Ascending aorta (tissue), 2 donors: ENCODE data around the gene RIMOC1. TPM values are rescaled to one million over a fixed set of nuclear protein-coding genes. Genes with fewer than 3 reads are reported as not detected.

Experiments used
- DNase-seq, 2 donors: peaks; one replicate each; pipeline ENCODE4 v3.0.0-alpha.2; 2019; ENCODE audit warnings: low spot score in 2 of 2
- H3K27ac ChIP-seq, 2 donors: fragments of 200-600 bp; sonication (generic); one replicate each; pipeline ENCODE4 v1.5.1; 2016 to 2017; ENCODE audit warnings: mild to moderate bottlenecking in 1 of 2
- H3K27me3 ChIP-seq: fragments of 200-600 bp; sonication (generic); one replicate; pipeline ENCODE4 v1.5.1; 2017
- H3K36me3 ChIP-seq, 2 donors: fragments of 200-600 bp; sonication (generic); one replicate each; pipeline ENCODE4 v1.5.1; 2016
- H3K4me1 ChIP-seq, 2 donors: fragments of 200-600 bp; sonication (generic); one replicate each; pipeline ENCODE4 v1.5.1; 2016 to 2017; ENCODE audit warnings: mild to moderate bottlenecking in 1 of 2
- H3K4me3 ChIP-seq, 2 donors: fragments of 200-600 bp; sonication (generic); one replicate each; pipeline ENCODE4 v1.5.1; 2016 to 2017; ENCODE audit warnings: mild to moderate bottlenecking in 1 of 2
- H3K9me3 ChIP-seq, 2 donors: fragments of 200-600 bp; sonication (generic); one replicate each; pipeline ENCODE4 v1.5.1; 2016
- intact Hi-C: fragments of 100-400 bp; cut with DNase I; formaldehyde crosslinking; loops from one replicate; pipeline ENCODE4 v1.15.1; 2023
- total RNA-seq: library from RNA; depleted of rRNA; stranded (reverse); fragments of >200 nt; gene quantifications from one replicate; pipeline ENCODE4 v1.1.0, GENCODE V29; 2016
- TF ChIP-seq, protein P1 (sequence below), 3 experiments: fragments of 200-600 bp in 2 of 3; fragments of 450-650 bp in 1 of 3; sonication (generic) in 2 of 3; IDR thresholded peaks; one replicate each; pipeline ENCODE4 v1.5.1; 2016 to 2019; ENCODE audit warnings: antibody characterized with exemption in 3 of 3, mild to moderate bottlenecking in 1 of 3, moderate library complexity in 1 of 3

RIMOC1 gene
- total RNA-seq, 1 donor from 2014 or later: 11.1 TPM

DNA sequence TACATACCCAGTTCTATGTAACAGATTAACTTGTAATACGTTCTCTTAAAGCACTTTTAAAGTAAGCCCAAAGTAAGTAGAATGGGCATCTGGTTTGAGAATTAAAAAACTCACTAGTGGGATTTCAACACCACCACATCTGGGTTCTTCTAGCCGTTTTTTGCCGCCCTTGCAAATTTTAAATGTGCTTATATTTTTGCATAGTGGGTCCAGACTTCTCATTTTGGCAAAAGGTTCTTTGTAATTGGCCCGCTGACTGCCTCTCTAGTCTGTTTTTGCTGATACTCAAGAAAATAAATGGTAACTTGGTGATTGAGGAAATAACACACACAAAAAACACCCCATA lies 20.4 kb downstream of the RIMOC1 start:
- H3K27me3 ChIP-seq: no peaks in the 10 kb centered on the region
- peaks cover under 1 to 16% of the 10 kb centered on the region in 2 donors for H3K36me3 ChIP-seq
- DNase-seq: no peak
- H3K9me3 ChIP-seq: no peaks in the 10 kb centered on the region
- intact Hi-C loops: no loop called here
- H3K27ac ChIP-seq: peak overlapping the region; percentile 96 to 100
- peaks cover 0 to 10% of the 10 kb centered on the region in 2 donors for H3K4me1 ChIP-seq
- TF ChIP-seq, protein P1, sequence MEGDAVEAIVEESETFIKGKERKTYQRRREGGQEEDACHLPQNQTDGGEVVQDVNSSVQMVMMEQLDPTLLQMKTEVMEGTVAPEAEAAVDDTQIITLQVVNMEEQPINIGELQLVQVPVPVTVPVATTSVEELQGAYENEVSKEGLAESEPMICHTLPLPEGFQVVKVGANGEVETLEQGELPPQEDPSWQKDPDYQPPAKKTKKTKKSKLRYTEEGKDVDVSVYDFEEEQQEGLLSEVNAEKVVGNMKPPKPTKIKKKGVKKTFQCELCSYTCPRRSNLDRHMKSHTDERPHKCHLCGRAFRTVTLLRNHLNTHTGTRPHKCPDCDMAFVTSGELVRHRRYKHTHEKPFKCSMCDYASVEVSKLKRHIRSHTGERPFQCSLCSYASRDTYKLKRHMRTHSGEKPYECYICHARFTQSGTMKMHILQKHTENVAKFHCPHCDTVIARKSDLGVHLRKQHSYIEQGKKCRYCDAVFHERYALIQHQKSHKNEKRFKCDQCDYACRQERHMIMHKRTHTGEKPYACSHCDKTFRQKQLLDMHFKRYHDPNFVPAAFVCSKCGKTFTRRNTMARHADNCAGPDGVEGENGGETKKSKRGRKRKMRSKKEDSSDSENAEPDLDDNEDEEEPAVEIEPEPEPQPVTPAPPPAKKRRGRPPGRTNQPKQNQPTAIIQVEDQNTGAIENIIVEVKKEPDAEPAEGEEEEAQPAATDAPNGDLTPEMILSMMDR (IDR thresholded peaks at IDR 0.05): no peak
- peak overlapping the region; percentile 77 to 83 for H3K4me3 ChIP-seq

DNA sequence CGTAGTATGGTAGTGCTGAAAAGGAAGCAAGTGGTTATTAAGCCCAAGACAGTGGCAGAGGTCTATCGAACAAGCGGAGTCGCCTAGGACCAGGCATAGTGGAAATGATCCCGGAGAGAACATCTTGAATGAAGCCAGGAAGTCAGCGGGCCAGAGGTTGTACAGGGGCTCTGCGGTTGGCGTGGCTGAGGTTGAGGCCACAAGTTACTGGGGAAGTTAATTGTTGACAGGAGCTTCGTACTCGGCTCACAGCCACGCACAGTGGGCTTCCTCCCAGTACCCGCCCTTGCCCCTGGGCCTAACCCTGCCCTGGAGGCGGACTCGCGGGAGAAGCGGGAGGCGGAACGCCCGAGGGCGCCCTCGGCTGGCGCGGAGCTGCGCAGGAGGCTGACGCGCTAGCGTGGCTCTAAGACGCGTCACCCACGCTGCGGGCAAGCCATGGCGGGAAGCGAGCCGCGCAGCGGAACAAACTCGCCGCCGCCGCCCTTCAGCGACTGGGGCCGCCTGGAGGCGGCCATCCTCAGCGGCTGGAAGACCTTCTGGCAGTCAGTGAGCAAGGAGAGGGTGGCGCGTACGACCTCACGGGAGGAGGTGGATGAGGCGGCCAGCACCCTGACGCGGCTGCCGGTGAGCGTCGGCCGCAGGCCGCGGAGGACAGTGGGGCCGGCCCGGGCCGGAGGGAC lies 20.9 kb downstream of the RIMOC1 start, which contains the start of gene FBXO4:
Gene FBXO4, plus strand, starts transcription at position 410 of the 683 bp plus-strand sequence. Its CDS starts 29 bp downstream, at position 439.
- H3K27ac ChIP-seq: peak within 1 kb of the TSS; percentile 96 to 100
- peak; percentile 48 to 93 for DNase-seq
- intact Hi-C loops: loop anchor here (1.0 kb wide), 2 partner anchors 21 to 69 kb away; partner anchors contain the start of gene RIMOC1
- H3K36me3 ChIP-seq: peaks cover 0 to 11% of the 10 kb centered on the region in 2 donors
- no peaks in the 10 kb centered on the region for H3K9me3 ChIP-seq
- TF ChIP-seq, protein P1 (IDR thresholded peaks at IDR 0.05): peak; percentile 49 to 79 (median 79)
- H3K4me1 ChIP-seq: peaks cover 0 to 10% of the 10 kb centered on the region in 2 donors
- peak within 1 kb of the TSS; percentile 77 to 83 for H3K4me3 ChIP-seq
- no peaks in the 10 kb centered on the region for H3K27me3 ChIP-seq

DNA sequence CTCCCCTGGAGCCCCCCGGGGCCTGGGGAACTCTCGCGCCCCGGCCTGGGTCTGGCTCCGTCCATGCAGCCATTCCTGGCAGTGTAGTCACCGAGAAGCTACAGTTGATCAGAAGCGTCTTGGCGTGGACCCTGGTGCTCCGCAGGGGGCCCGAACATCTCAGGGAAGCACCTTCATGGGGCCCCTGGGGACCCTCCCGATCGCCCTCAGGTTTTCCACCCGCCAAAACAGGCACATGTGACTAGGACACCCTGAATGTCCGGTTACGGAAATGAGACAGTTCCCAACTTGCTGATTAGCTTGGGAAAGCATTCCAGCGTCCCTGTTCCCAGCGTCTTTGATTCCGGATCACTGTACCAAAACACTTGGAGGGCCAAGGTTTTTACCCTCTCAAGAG lies 21.4 kb downstream of the RIMOC1 start:
- H3K27ac ChIP-seq: peak overlapping the region; percentile 96 to 100
- H3K27me3 ChIP-seq: no peaks in the 10 kb centered on the region
- H3K36me3 ChIP-seq: peaks cover 0 to 5% of the 10 kb centered on the region in 2 donors
- peaks cover 0 to 10% of the 10 kb centered on the region in 2 donors for H3K4me1 ChIP-seq
- H3K4me3 ChIP-seq: peak overlapping the region; percentile 77 to 83
- intact Hi-C loops: loop anchor here (1.0 kb wide), 2 partner anchors 21 to 69 kb away; partner anchors contain the start of gene RIMOC1
- no peaks in the 10 kb centered on the region for H3K9me3 ChIP-seq
- peak in 1 of 2 donors; percentile 70 for DNase-seq
- TF ChIP-seq, protein P1 (IDR thresholded peaks at IDR 0.05): no peak

DNA sequence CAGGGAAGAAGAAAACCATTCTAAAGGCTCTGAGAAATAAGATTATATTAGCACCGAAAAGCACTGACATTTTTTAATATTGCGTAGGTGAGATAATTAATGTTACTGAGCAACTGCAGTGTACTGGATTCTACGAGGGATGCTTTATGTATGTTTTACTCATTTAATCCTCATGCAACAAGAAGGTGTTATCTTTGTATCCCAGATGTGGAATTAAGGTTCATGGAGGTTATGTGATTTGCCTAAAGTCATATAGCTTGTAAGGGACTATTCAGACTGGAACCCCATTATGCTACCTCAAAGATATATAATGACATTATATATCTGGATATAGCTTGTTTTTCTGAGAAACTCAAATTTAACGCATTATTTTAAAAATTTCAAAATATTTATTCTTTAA lies 23.5 kb downstream of the RIMOC1 start:
- no peak overlapping the region for H3K4me3 ChIP-seq
- DNase-seq: no peak
- H3K9me3 ChIP-seq: no peaks in the 10 kb centered on the region
- TF ChIP-seq, protein P1 (IDR thresholded peaks at IDR 0.05): no peak
- no peak overlapping the region for H3K27ac ChIP-seq
- peaks cover 0 to 3% of the 10 kb centered on the region in 2 donors for H3K36me3 ChIP-seq
- peaks cover 0 to 10% of the 10 kb centered on the region in 2 donors for H3K4me1 ChIP-seq
- intact Hi-C loops: no loop called here
- no peaks in the 10 kb centered on the region for H3K27me3 ChIP-seq

DNA sequence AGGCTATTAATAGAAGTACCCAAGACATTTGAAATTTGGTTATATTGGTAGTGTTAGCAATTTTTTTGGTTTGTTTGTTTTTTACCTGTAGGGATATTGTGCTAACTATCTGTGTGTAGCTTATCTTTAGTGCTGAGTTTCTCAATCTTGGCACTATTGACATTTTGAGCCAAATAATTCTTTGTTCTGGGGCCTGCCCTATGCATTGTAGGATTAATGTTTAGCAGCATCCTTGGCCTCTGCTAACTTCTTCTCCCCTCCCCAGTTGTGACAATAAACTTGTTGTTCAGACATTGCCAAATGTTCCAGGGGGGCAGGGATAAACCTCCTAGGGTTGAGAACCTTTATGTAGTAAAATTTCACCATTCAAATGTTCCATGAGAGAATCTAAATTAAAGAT lies 24.9 kb downstream of the RIMOC1 start:
- no peak for DNase-seq
- Histone ChIP-seq H3K9me3 (no peaks in the 10 kb centered on the region), H3K36me3 (peaks cover 0 to 6% of the 10 kb centered on the region in 2 donors), H3K27me3 (no peaks in the 10 kb centered on the region), H3K4me3 (no peak overlapping the region), H3K4me1 (peaks cover 0 to 10% of the 10 kb centered on the region in 2 donors), H3K27ac (no peak overlapping the region)
- TF ChIP-seq, protein P1 (IDR thresholded peaks at IDR 0.05): no peak
- intact Hi-C loops: no loop called here
